Measurements from ENCODE around the gene RAPGEF3.

RAPGEF3 gene

DNA sequence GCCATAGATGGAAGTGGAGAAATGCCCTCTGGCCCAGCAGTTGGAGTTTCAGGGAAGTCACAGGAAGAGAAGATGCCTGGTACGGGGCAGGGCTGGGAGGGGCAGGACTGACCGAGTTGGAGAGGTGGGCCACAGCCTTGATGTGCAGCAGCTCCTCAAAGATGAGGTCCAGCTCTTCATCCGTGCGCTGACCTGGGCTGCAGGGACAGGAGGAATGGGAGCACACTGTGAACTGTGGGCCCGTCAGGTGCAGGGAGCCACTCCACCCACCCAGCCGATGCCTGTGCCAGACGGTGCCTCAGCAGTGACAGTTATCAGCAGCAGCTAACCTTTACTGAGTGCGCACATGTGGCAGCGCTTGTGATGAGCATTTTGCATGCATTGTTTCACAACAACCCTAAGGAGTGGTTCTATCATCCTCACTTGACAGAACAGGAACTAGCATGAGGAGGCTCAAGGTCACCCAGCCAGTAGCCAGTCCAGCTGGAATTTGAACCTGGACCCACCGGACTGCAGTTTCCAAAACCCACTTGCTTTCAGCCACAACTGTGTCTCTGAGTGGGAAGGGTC lies 8.4 kb downstream of the RAPGEF3 start:
- no peak for DNase-seq (ENCODE audit: low read depth)
- no peak for TF ChIP-seq CTCF (conservative IDR thresholded peaks at IDR 0.05; ENCODE audit: low read depth, low read length)
- H3K4me3 ChIP-seq (ENCODE audit: low read length), result no peak overlapping the region

DNA sequence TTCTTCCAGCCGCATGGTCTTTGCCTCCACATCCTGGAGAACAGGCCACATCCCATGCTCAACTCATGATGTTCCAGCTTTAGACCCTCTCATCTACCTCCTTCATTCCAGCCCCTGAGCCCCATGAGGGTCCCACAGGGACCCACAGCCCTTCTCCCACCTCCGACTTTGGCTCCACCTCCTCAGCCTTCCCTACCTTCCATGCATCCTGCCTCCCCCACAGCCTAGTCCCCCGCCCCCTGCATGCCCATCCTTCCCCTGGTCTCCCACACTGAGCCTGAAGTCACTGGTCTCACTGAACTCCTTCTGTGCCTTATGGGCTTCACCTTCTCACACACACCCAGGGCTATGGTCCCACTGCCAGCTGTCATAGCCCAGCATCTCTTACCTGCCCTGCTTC lies 9.8 kb downstream of the RAPGEF3 start:
- TF ChIP-seq CTCF (conservative IDR thresholded peaks at IDR 0.05; ENCODE audit: low read depth, low read length), result no peak
- no peak for DNase-seq (ENCODE audit: low read depth)
- no peak overlapping the region for H3K4me3 ChIP-seq (ENCODE audit: low read length)

GRCh38 chr12:47748507-47748828 lies 10.2 kb downstream of the RAPGEF3 start:
- no peak for TF ChIP-seq CTCF (conservative IDR thresholded peaks at IDR 0.05; ENCODE audit: low read depth, low read length)

DNA sequence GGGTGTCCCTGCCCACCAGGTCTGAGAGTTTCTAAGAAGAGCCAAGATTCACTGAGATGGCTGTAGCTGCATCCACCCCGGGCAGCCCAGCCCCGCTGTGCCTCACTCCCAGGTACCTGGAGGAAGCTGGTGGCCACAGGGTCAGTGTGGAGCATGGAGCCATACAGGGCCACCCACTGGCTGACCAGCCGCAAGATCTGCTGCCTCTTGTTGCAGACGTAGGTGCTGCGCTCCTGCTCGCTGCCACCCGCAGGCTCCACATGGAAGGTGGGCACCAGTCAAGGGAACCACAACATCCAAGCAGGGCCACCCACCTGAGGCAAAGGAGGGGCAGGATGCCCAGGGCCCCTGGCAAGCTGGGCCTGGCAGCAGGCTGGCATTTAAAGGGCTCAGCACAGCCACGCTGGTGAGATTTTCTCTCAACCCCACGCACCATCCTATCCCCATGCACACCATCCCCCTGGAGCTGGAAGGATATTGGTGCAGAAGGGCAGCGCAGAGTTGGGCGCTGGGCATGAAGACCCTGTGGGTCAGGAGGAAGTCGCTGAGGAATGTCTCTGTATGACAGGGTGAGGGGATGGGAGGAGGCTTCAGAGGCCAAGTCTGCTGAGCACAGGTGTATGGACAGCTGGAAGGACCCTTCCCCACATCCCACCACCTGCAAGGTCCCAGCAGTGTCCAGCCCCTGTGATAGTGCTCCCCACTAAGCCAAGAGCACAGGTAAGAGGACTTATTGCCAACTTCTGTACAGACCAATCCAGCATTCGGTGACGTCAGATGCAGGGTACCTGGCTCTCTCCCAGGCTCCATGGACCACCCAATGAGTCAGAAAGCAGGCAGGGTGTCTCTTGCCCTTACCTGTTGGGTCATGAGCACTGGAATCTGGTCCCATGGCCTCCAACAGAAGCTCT lies 10.8 kb downstream of the RAPGEF3 start:
- no peak for TF ChIP-seq CTCF (conservative IDR thresholded peaks at IDR 0.05; ENCODE audit: low read depth, low read length)
- no peak for DNase-seq (ENCODE audit: low read depth)
- H3K4me3 ChIP-seq (ENCODE audit: low read length), result no peak overlapping the region

More at GRCh38 chr12:47748507-47748828, 10.2 kb downstream of the RAPGEF3 start:
- H3K4me3 ChIP-seq (ENCODE audit: low read length), result no peak overlapping the region
- DNase-seq (ENCODE audit: low read depth), result no peak

- no peak for DNase-seq (ENCODE audit: low read depth)
- no peak overlapping the region for H3K4me3 ChIP-seq (ENCODE audit: low read length)
Observed at GRCh38 chr12:47747126-47747525, 11.6 kb downstream of the RAPGEF3 start.

GRCh38 chr12:47746523-47746922 lies 12.2 kb downstream of the RAPGEF3 start:
- TF ChIP-seq CTCF (conservative IDR thresholded peaks at IDR 0.05; ENCODE audit: low read depth, low read length), result no peak
- DNase-seq (ENCODE audit: low read depth), result no peak
- H3K4me3 ChIP-seq (ENCODE audit: low read length), result no peak overlapping the region

More at GRCh38 chr12:47747126-47747525, 11.6 kb downstream of the RAPGEF3 start:
- no peak for TF ChIP-seq CTCF (conservative IDR thresholded peaks at IDR 0.05; ENCODE audit: low read depth, low read length)

GRCh38 chr12:47746073-47746472 lies 12.6 kb downstream of the RAPGEF3 start:
- H3K4me3 ChIP-seq (ENCODE audit: low read length), result no peak overlapping the region
- no peak for DNase-seq (ENCODE audit: low read depth)
- TF ChIP-seq CTCF (conservative IDR thresholded peaks at IDR 0.05; ENCODE audit: low read depth, low read length), result no peak

Measured in retinal pigment epithelial cell (primary cell).